NCI-H187 treated with DMSO at 0.1 percent for 48 hours (cell line): ENCODE data around the gene NNT.
A peak's percentile ranks its signal among the peaks of the same experiment; 100 is the strongest.
"Not testable (repeated sequence)": the region's sequence is repeated elsewhere in the genome, so short reads cannot be mapped to it uniquely, and the experiment has no call there.

ENCODE experiments used
- DNase-seq: peaks from one replicate; lab custom pipeline; 2025; lab: John Stamatoyannopoulos, UW

The NNT gene

GRCh38 chr5:43602461-43603343 lies at the start of gene NNT:
Gene NNT, plus strand, starts transcription at chr5:43603180. Its CDS starts 6,016 bp downstream, at chr5:43609196.
- peak; percentile 74 for DNase-seq

DNA sequence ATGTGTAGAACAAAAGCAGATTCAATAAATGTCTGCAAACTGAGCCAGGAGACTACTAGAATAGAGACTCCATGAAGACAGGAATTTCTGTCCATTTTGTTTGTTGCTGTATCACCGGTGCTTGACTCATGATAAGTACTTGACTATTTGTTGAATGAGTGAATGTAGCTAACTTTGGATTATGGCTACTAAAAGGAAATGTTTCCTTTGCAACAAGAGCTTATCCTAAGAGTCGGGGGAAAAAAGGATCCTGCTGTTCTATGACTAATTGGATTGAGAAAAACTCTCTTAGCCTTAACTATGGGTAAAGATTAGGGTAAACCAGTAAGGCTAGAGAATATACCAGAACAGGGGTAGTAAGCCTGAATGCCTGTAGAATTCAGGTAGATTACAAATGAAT lies 49.6 kb upstream of the NNT start:
- no peak for DNase-seq

DNA sequence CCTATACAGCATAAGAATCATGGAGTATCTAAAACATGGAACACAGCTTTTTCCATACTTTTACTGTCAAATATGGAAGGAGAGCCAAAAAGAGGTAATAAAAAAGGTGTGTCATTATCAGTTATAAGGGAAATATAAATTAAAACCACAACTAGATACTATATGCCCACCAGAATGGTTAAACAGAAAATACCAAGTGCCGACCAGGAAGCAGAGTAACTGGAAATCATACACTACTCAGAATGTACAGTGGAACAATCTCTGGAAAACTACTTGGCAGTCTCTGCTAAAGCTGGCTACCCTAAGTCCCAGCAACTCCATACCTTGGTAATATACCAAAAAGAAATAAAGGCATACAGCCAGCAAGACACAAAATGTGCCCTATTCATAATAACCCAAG lies 48.5 kb upstream of the NNT start:
- no peak for DNase-seq

- no peak for DNase-seq
These were observed 46.9 kb upstream of the NNT start for GRCh38 chr5:43555895-43556606.

DNA sequence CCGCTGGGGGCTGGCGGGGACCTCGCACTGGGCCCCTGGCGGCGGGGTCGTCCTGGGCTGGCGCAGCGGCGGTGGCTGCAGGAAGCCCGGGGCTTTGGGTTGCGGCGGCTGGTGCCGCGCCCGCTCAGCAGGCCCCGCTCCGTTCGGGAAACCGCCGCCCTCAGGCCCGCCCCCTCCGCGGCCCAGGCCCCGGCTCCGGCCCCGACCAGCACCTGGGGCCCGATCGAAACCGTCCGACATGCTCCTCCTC lies 46.4 kb upstream of the NNT start:
- DNase-seq = not testable (repeated sequence)

DNA sequence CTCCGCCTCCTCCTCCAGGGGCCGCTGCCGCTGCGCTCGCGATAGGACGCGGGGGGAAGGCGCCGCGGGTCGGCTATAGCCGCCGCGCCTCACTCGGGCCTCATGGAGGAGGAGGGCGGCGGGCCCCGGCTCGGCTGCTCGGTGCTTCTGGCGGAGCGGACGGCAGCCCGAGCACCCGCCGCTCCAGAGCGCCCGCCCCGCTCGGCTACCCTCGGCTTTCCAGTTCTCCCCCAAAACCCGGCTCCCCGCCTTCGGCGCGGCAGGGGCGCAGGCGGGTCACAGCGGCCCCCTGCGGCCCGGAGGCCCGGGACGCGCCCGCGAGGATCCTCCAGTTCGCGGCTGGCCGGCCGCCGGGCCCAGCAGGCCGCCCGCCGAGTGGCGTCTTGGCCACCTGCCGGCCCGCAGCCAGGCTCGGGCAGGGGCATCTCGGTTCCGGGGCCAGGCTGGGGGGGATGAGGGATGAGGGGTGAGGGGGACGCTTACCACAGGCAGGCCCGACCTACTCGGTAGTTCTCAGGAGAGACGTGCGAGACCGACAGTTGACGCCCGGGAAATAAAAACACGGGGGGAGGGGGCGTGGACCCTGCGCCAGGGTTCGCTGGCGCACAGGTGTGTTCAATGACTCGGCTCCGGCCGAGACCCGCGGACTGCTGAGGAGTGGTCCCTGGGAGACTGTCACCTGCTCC lies 46.0 kb upstream of the NNT start, which contains the start of gene PAIP1:
Gene PAIP1 (minus strand): TSS at position 221 of the 686 bp plus-strand sequence. CDS start 231 bp downstream, outside the sequence.
- peak; percentile 23 for DNase-seq

- no peak for DNase-seq
These were observed 42.9 kb upstream of the NNT start for GRCh38 chr5:43560128-43560527.

- DNase-seq = no peak
These were observed 41.6 kb upstream of the NNT start for GRCh38 chr5:43561356-43561755.

DNA sequence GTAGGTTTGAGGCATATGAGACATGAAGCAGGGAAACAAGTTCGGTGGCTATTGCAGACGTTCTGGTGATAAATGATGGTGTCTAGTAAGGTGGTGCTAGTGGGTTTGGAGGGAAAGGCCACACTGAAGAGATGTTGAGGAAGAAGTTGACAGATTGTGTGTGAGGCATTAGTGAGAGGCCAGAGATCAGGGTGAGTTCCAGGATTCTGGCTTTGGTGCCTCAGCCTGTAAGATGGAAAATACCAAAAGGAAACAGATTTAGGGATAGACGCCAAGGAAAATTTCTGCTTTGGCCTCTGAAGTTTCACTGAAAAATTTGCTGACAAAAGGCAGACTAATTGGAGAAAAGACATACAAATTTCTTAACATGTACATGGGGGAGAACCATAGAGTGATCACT lies 39.7 kb upstream of the NNT start:
- no peak for DNase-seq

DNA sequence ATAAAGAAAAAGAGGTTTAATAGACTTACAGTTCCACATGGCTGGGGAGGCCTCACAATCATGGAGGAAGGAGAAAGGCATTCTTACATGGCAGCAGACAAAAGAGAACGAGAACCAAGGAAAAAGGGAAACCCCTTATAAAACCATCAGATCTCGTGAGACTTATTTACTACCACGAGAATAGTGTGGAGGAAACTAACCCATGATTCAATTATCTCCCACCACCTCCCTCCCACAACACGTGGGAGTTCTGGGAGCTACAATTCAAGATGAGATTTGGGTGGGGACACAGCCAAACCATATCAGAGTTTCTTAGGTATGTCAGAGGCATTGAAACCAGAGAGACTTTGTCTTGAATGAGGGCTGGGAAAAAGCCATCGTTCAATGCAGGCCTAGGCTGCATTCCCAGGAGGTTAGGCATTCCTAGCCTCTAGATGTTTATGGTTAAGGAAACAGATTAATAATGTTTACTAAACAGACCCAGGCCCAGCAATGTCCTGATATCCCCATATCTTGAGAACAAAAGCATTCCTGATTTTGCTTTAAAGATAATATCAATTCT lies 38.6 kb upstream of the NNT start:
- no peak for DNase-seq

GRCh38 chr5:43565043-43565442 lies 37.9 kb upstream of the NNT start:
- DNase-seq = no peak

- no peak for DNase-seq
These were observed 35.0 kb upstream of the NNT start for GRCh38 chr5:43567967-43568366.

GRCh38 chr5:43569236-43569746 lies 33.7 kb upstream of the NNT start:
- DNase-seq = no peak

DNA sequence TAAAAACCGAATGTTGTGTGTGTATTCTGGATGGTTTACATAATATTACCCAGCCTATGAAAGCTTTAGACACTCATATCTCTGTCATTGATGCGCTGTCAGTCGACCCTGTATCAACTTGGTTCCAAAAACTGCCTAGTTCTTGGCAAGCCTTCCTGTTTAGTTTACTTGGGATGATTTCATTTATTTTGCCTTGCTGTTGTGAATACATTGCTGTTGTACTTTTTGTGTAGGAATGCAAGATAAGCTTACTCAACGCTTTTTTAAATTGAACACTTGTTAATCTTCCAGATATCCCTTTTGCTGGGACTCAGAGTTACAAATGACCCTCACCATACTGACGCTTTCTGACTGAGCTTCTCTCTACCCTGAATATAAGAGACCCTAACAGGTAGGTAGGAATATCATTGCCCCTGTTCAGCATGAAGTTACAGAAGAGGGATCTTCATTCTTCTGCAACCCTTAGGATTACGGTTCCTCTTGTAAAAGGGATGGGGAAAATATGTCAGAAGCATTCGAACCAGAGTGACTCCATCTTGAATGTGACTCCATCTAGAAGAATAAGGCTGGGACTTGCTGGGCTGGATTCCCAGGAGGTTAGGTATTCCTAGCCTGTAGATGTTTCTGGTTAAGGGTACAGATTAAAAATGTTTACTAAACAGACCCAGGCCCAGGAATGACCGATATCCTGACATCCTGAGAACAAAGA lies 32.4 kb upstream of the NNT start:
- DNase-seq = no peak

- no peak for DNase-seq
These were observed 31.7 kb upstream of the NNT start for GRCh38 chr5:43571237-43571636.

DNA sequence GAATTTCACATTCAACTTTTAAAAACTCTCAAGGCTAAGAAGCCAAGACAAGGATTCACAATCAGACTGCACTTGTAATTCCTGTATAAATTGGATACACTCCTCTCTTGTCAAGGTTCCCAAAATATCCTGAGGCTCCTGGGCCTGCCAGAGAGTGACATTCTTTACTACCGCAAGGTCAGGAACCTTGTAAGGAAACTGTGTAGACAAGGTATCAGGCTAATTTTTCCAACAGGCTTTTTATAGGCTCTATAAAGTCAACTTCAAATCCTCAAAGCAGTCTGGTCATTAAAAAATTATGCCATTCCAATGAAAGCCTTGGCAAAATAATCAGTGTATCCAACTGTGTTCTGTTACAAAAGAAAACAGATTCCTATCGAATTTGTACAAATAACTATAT lies 30.6 kb upstream of the NNT start:
- DNase-seq = no peak

DNA sequence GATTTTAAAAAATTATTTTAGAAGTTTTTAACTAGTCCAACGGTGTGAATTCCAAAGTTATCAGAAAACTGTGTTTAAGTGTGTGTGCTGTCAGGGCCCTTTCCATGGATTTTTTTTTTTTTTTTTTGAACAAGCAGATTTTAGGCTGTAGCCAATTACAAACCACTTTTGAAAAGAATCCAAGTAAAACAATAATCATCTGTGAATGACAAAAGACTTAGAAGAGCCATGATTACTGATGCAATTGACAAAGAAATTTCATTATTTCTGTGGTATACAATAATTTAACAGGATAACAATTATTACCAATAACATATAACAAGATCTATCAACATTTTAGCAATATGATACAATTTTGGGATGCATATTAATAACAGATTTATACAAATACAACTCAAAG lies 29.9 kb upstream of the NNT start:
- DNase-seq = no peak

DNA sequence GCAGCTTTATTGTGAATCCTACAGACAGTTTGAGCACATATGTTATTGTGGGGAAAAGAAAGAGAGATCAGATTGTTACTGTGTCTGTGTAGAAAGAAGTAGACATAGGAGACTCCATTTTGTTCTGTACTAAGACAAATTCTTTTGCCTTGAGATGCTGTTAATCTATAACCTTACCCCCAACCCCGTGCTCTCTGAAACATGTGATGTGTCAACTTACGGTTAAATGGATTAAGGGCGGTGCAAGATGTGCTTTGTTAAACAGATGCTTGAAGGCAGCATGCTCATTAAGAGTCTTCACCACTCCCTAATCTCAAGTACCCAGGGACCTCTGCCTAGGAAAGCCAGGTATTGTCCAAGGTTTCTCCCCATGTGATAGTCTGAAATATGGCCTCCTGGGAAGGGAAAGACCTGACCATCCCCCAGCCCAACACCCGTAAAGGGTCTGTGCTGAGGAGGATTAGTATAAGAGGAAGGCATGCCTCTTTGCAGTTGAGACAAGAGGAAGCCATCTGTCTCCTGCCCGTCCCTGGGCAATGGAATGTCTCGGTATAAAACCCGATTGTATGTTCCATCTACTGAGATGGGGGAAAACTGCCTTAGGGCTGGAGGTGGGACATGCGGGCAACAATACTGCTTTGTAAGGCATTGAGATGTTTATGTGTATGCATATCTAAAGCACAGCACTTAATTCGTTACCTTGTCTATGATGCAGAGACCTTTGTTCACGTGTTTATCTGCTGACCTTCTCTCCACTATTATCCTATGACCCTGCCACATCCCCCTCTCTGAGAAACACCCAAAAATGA lies 22.4 kb upstream of the NNT start:
- DNase-seq = not testable (repeated sequence)

DNA sequence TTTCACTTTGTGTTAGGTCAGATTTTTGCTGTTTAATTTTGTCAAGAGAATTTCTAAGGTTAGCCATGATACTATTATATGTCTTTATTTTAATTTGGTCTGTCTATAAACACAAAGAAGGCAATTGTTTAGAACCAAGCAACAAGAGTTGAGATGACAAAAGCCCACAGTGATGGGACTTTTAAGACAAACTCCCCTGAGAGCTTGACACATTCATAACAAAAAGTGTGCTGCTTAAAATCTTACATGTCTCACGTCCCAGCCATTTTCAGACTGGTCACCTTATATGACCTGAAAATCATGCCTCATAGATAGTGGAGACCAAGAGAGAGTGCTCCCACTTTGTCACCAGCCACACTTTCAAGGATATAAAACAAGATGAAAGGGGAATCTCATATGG lies 21.6 kb upstream of the NNT start:
- no peak for DNase-seq

- no peak for DNase-seq
These were observed 20.6 kb upstream of the NNT start for GRCh38 chr5:43582082-43583005.
